SK-N-SH treated with all-trans-retinoic acid at 6 μM for 48 hours (cell line): ENCODE measurements around the gene DOCK9.

ENCODE experiments used
- ATAC-seq: fragments of 200-7000 bp; cut with Tn5 transposase; 3 replicates; pipeline ENCODE4 v1.9.1; 2020; ENCODE audit warnings: mild to moderate bottlenecking, moderate library complexity
- ARNTL ChIP-seq: fragments of 450-650 bp; formaldehyde crosslinking; IDR thresholded peaks from 2 replicates; pipeline ENCODE4 v1.5.0; 2020; ENCODE audit warnings: low read depth, mild to moderate bottlenecking, moderate library complexity, borderline replicate concordance
- BACH2 ChIP-seq: fragments of 250-450 bp; sonication (Bioruptor Pico); IDR thresholded peaks from 2 replicates; pipeline ENCODE4 v1.9.0; 2021; ENCODE audit warnings: mild to moderate bottlenecking, borderline replicate concordance
- CSDC2 ChIP-seq: fragments of 250-450 bp; sonication (Bioruptor Pico); IDR thresholded peaks from 2 replicates; pipeline ENCODE4 v1.5.0; 2020; ENCODE audit warnings: mild to moderate bottlenecking, moderate library complexity
- GLIS3 ChIP-seq: fragments of 250-450 bp; sonication (Bioruptor Pico); IDR thresholded peaks from 2 replicates; pipeline ENCODE4 v1.5.0; 2020; ENCODE audit warnings: mild to moderate bottlenecking, moderate library complexity
- ISL1 ChIP-seq: fragments of 250-450 bp; sonication (Bioruptor Pico); IDR thresholded peaks from 2 replicates; pipeline ENCODE4 v2.1.2; 2022; ENCODE audit warnings: mild to moderate bottlenecking, moderate library complexity
- PATZ1 ChIP-seq: fragments of 250-450 bp; sonication (Bioruptor Pico); IDR thresholded peaks from 2 replicates; pipeline ENCODE4 v1.8.0; 2020; ENCODE audit warnings: mild to moderate bottlenecking, moderate library complexity, borderline replicate concordance
- POU6F1 ChIP-seq: fragments of 250-450 bp; sonication (Bioruptor Pico); IDR thresholded peaks from 2 replicates; pipeline ENCODE4 v1.8.0; 2021; ENCODE audit warnings: low read depth, mild to moderate bottlenecking, moderate library complexity, borderline replicate concordance
- PPARA ChIP-seq: fragments of 250-450 bp; sonication (Bioruptor Pico); IDR thresholded peaks from 2 replicates; pipeline ENCODE4 v1.5.0; 2020; ENCODE audit warnings: mild to moderate bottlenecking, borderline replicate concordance
- RARB ChIP-seq: fragments of 250-450 bp; sonication (Bioruptor Pico); IDR thresholded peaks from 2 replicates; pipeline ENCODE4 v1.8.0; 2021; ENCODE audit warnings: mild to moderate bottlenecking, moderate library complexity
- SNAI2 ChIP-seq: fragments of 250-450 bp; sonication (Bioruptor Pico); IDR thresholded peaks from 2 replicates; pipeline ENCODE4 v1.5.0; 2020; ENCODE audit warnings: mild to moderate bottlenecking, moderate library complexity
- TOX ChIP-seq: fragments of 250-450 bp; sonication (Bioruptor Pico); IDR thresholded peaks from 2 replicates; pipeline ENCODE4 v1.8.0; 2021; ENCODE audit warnings: mild to moderate bottlenecking, moderate library complexity, borderline replicate concordance
- ZC3H10 ChIP-seq: fragments of 250-450 bp; sonication (Bioruptor Pico); IDR thresholded peaks from 2 replicates; pipeline ENCODE4 v1.5.1; 2021; ENCODE audit warnings: mild to moderate bottlenecking, moderate library complexity
- ZFP30 ChIP-seq: fragments of 450-650 bp; formaldehyde crosslinking; IDR thresholded peaks from 2 replicates; pipeline ENCODE4 v1.5.0; 2022; ENCODE audit warnings: mild to moderate bottlenecking, moderate library complexity
- ZNF70 ChIP-seq: fragments of 450-650 bp; formaldehyde crosslinking; IDR thresholded peaks from 2 replicates; pipeline ENCODE4 v1.5.0; 2020; ENCODE audit warnings: mild to moderate bottlenecking, moderate library complexity
- ZNF8 ChIP-seq: fragments of 450-650 bp; formaldehyde crosslinking; IDR thresholded peaks from 2 replicates; pipeline ENCODE4 v1.5.0; 2020; ENCODE audit warnings: mild to moderate bottlenecking, moderate library complexity
- TF ChIP-seq, protein P1 (sequence below): fragments of 250-450 bp; sonication (Bioruptor Pico); IDR thresholded peaks from 2 replicates; pipeline ENCODE4 v1.5.0; 2020; ENCODE audit warnings: mild to moderate bottlenecking, moderate library complexity
- TF ChIP-seq, protein P2 (sequence below): fragments of 250-450 bp; sonication (Bioruptor Pico); IDR thresholded peaks from 2 replicates; pipeline ENCODE4 v1.5.1; 2020; ENCODE audit warnings: low read depth, mild to moderate bottlenecking, moderate library complexity

DOCK9 gene

GRCh38 chr13:98967491-98967890 is 10.4 kb downstream of the DOCK9 start (continued):
- TF ChIP-seq, protein P1, sequence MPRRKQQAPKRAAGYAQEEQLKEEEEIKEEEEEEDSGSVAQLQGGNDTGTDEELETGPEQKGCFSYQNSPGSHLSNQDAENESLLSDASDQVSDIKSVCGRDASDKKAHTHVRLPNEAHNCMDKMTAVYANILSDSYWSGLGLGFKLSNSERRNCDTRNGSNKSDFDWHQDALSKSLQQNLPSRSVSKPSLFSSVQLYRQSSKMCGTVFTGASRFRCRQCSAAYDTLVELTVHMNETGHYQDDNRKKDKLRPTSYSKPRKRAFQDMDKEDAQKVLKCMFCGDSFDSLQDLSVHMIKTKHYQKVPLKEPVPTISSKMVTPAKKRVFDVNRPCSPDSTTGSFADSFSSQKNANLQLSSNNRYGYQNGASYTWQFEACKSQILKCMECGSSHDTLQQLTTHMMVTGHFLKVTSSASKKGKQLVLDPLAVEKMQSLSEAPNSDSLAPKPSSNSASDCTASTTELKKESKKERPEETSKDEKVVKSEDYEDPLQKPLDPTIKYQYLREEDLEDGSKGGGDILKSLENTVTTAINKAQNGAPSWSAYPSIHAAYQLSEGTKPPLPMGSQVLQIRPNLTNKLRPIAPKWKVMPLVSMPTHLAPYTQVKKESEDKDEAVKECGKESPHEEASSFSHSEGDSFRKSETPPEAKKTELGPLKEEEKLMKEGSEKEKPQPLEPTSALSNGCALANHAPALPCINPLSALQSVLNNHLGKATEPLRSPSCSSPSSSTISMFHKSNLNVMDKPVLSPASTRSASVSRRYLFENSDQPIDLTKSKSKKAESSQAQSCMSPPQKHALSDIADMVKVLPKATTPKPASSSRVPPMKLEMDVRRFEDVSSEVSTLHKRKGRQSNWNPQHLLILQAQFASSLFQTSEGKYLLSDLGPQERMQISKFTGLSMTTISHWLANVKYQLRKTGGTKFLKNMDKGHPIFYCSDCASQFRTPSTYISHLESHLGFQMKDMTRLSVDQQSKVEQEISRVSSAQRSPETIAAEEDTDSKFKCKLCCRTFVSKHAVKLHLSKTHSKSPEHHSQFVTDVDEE (CRISPR knock-in tag), result no peak
- TF ChIP-seq ZC3H10 (CRISPR knock-in tag) (no peak), ARNTL (CRISPR knock-in tag) (no peak)

GRCh38 chr13:98966019-98966418 is 11.8 kb downstream of the DOCK9 start:
- ATAC-seq, result no peak

GRCh38 chr13:98965325-98965724 is 12.5 kb downstream of the DOCK9 start:
- TF ChIP-seq RARB (CRISPR knock-in tag) (no peak), ZFP30 (CRISPR knock-in tag) (no peak), BACH2 (no peak)
- no peak for ATAC-seq

More at GRCh38 chr13:98966019-98966418, 11.8 kb downstream of the DOCK9 start:
- TF ChIP-seq GLIS3 (CRISPR knock-in tag), result no peak

GRCh38 chr13:98963917-98964316 is 13.9 kb downstream of the DOCK9 start:
- TF ChIP-seq ZC3H10 (CRISPR knock-in tag) (no peak), RARB (CRISPR knock-in tag) (no peak), TOX (CRISPR knock-in tag) (no peak), ISL1 (CRISPR knock-in tag) (no peak), ZFP30 (CRISPR knock-in tag) (no peak), ZNF70 (CRISPR knock-in tag) (no peak), GLIS3 (CRISPR knock-in tag) (no peak), ZNF8 (CRISPR knock-in tag) (no peak)
- no peak for ATAC-seq

DNA sequence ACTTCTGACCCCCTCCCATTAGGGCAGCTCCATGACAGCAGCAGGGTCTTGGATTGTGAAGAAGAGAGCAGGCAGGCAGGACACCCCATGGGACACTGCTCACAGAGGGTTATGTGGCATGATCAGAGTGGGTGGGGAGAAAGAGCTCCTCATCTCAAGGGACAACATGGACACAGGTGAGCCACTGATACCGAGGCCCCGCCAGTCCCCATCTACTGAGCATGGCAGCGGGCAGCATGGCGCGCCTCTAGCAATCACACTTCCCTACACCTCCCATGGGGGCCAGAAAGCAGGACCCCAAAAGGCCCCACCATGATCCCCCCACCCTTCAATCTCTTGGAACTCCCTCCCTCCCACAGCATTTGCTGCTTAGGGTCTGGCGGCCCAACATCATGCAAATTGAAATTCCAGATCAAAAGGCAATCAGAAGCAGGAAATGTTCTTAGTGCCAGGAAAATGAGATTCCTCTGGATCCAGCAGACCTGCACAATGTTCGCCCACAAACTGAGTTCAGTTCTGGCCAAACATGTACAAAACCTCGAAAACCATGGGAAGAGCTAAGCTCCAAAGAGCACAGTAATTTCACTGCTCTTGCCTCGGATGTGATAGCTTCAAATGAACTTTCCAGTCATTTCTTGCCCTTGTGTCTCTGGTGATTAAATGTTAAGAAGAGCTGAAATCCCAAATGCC is 14.8 kb downstream of the DOCK9 start:
- TF ChIP-seq CSDC2, result no peak
- ATAC-seq, result no peak

DNA sequence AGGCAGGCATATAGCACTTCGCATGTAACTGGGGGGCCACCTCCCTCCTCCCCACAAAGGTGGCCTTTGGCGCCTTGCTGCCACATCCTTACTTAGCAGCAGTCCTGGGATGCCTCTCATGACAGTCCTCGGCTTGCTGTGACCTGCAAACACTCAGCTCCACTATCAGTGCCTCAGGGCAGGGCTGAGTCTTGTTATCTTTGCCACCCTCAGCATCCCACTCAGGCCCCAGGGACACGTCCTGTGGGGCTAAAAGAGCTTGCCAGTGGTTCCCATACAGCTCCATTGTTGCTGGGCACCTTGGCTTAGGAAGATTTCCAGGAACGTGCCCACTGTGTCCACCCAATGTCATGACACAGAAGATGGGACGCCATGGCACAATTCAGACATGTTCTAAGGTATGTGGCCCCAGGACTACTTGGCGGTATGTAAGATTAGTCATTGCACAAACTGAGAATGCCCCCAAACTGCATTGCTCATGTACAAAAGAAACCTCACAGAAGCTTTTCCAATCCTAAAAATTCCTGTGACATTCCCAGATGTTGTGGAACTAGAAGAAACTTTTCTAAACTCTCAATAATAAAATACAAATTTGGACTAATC is 16.3 kb downstream of the DOCK9 start:
- TF ChIP-seq SNAI2 (CRISPR knock-in tag) (no peak), ZNF8 (CRISPR knock-in tag) (no peak), PATZ1 (CRISPR knock-in tag) (no peak), PPARA (CRISPR knock-in tag) (no peak), POU6F1 (CRISPR knock-in tag) (no peak), BACH2 (no peak), ZC3H10 (CRISPR knock-in tag) (no peak)
- TF ChIP-seq, protein P2, sequence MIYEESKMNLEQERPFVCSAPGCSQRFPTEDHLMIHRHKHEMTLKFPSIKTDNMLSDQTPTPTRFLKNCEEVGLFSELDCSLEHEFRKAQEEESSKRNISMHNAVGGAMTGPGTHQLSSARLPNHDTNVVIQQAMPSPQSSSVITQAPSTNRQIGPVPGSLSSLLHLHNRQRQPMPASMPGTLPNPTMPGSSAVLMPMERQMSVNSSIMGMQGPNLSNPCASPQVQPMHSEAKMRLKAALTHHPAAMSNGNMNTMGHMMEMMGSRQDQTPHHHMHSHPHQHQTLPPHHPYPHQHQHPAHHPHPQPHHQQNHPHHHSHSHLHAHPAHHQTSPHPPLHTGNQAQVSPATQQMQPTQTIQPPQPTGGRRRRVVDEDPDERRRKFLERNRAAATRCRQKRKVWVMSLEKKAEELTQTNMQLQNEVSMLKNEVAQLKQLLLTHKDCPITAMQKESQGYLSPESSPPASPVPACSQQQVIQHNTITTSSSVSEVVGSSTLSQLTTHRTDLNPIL (CRISPR knock-in tag), result no peak
- no peak for ATAC-seq
